Left renal cortex interstitium (tissue), 4 donors: ENCODE data around the gene NOS1AP. TPM values are rescaled to one million over a fixed set of nuclear protein-coding genes. Genes with fewer than 3 reads are reported as not detected.
"Not testable (repeated sequence)": the region's sequence is repeated elsewhere in the genome, so short reads cannot be mapped to it uniquely, and the experiment has no call there.

Experiments used
- DNase-seq, 4 donors: peaks; one replicate each; pipeline ENCODE4 v3.0.0-alpha.2; 2013; ENCODE audit warnings: low read depth in 4 of 4, low spot score in 2 of 4, missing footprints in 1 of 4
- polyA plus RNA-seq, 4 donors: library from polyadenylated mRNA; unstranded; fragments of 120-200 nt; gene quantifications; one replicate each; pipeline ENCODE4 v1.2.1, GENCODE V29; 2013; ENCODE audit not compliant: insufficient read length in 4 of 4

The NOS1AP gene
- polyA plus RNA-seq, 4 donors, result 8.1 to 12.8 (median 10.7) TPM

DNA sequence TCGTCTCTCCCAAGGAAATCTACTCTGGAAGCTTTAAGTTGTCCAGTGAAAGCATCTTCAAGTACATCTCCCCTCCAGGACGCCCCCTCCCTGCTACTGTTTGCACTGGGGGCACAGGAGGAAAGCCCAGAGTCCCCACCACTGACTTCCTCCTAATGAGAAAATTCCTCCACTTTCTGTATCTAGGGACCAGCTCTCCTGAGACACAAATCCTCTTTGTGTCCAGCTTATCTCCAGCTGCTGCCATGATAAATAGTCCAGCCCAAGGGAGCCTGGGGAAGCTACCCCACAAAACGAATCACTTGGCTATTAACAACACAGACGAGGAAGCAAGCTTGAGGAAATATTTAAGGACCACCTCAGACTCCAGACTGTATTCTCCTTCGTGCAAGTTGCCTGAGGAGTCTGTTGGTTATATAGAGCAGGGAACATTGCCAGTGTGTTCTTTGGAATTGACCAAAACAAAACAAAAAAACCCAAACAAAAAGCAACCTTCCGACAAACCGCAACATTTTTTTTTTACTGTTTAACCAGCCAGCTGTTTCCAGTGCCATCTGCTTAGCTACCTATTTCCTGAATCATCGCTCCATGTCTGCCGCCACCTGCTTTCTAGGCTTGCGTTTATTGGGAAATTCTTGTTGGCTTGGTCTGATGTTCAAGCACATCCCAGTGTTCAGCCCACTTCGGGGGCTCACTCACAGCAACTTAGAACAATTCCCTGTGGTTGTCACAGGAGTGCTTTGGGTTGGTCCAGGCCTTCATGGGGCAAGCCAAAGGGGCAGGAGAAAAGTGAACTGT lies 319.7 kb downstream of the NOS1AP start:
- DNase-seq, result no peak

DNA sequence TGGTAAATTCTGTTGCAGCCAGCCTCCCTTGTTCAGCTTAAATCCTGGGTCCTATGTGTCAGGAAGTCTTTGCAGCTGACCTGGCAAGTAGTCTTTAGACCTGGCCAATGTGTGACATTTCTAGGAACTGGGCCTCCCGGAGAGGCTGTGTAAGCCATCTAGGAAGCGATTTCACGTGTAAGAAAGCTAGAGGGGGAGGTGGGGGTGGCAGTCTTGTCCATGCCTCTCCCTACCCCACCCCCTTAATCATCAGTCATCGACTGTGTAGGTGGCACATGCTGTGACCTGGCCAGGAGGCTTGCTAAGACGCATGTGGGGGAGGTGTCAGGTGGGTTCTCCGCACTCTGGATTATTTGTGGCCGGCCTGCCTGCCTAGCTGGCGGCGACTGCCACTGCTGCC lies 320.5 kb downstream of the NOS1AP start:
- DNase-seq, result no peak

DNA sequence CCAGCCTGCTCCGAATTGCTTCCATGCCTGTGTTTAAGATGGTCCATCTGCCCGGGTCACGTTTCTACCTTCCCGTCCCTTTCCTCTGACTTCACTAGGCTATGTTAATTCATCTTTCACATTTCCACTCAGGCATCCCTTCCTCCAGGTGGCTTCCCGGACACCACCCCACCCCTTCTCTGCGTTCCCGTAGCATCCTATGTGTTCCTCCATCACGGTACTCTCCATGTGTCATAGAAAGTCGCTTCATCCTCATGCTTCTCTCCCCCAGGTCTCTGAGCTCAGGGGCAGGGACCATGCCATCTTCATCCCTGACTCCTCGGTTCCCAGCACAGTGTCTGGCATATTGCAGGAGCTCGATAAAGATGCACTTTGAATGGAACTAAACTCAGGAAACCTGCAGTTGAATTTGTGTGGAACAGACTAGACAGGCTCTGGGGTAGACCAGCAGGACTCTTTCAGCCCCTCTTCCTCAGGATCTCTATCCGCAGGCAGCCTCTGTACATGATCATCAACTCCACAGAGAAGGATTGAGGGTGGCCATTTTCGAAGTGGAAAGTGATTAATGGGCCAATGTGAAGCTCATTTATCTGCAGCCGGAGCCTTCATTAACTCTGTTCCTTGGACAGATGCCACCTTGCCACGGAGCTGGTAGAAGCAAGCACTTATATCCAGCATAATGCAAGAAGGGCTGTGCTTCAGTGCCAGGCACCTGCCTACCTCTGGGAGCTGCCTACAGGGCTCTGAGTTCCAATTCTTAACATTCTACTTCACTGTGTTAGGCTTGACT lies 321.1 kb downstream of the NOS1AP start:
- no peak for DNase-seq

DNA sequence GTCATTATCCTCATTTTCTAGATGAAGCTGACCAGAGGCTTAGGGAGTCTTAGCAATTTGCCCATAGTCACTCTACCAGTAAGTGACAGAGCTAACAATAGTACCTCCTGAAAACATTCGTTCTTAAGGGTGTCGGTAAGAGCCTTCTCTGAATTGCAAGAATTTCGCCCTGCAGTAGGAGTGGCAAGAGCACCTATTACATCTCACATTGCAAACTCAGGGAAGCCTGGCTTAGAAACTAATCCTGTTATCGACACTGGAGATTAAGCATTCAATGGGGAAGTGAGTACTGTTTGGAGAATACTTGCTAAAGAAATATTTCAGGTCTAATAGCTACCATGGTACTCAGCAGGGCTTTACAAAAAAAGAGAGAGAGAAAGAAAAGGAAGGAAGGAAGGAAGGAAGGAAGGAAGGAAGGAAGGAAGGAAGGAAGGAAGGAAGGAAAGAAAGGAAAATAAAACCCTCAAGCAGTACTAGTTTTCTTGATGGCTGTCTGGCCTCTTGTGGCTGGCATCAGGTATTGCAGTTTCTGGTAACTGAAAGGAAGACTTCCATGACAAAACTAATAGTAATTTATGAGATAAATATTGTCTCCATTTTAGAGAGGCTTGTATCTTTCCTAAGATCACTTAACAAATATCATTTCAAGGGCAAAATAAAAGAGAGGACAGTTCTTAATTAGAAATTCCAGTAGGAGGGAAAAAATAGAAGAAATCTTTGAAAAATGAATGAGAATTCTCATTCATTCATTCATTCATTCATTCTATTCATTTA lies 322.5 kb downstream of the NOS1AP start:
- DNase-seq, result no peak

DNA sequence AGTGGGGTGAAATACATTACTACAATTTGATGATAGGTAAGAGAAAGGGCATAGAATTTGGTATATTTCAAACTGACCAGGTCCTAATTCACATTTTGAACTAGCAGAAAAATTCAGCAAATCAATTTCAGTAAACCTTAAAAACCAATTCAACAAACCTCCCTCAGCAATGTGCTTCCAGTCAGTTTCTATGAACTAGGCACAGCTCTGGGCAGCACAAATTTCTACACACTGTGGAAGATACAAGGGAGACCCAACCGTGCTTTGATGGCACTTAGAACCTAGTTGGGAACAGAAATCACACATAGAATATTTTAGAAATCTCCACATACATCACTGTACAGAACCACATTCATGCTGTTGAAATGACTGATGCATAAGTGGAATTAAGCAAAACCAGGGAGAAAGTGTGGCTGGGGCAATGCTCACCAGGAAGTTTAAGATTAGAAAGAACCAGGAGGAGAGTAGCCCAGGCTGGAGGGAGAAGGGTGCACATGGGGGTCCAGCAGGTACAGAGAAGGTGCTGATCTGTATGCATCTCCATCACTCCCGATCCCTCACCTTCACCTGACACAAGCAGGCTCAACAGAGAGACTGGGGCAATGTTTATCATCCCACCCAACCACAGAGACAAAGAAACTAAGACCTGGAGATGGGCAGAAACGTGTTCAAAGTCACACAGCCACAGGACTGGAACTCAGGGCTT lies 326.9 kb downstream of the NOS1AP start:
- DNase-seq, result no peak

DNA sequence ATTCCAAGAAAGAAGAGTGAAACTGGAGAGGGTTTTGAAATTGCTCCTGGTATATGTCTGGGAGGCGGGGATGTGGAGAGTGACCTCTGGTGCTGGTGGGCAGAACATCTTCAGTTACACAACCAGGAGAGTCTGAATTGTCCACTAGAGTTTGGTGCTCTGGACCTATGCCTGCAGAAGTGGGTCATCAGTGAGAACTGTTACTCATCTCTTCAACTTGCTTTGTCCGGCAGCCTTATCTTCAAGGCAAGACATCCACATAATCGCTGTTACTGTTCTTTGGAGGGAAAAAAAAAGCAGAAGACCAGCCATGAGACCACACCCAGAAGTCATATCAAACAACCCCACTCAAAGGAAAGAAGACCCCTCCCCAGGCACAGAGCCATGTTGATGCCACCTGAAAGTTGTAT lies 327.6 kb downstream of the NOS1AP start:
- DNase-seq, result no peak

DNA sequence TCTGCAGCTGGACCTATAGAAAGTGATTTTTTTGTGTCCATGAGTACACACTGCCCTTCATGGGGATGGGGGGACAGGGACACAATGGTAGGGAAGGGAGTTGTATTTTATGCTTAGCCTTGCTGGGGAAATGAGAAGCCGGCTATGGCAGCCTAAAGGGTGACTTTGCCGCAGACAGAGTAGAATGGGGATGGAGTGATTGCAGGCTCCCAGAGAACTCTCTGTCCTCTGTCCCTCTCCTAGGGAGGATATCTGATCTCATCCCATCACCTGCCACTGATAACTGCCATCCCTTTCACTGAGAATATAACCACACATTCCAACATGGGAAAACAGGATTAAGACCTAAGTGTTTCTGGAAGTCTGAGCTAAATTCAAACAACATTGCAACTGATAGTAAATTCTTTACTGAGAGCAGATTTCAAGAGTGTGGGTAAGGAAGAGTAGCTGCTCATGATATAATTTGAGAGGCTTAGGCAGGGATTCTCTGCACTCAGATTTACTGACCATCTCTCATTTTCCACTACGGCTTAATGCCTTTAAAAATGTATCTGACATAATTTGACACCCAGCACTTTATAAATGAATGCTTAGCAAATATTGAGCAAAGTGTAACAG lies 328.6 kb downstream of the NOS1AP start:
- DNase-seq, result no peak

DNA sequence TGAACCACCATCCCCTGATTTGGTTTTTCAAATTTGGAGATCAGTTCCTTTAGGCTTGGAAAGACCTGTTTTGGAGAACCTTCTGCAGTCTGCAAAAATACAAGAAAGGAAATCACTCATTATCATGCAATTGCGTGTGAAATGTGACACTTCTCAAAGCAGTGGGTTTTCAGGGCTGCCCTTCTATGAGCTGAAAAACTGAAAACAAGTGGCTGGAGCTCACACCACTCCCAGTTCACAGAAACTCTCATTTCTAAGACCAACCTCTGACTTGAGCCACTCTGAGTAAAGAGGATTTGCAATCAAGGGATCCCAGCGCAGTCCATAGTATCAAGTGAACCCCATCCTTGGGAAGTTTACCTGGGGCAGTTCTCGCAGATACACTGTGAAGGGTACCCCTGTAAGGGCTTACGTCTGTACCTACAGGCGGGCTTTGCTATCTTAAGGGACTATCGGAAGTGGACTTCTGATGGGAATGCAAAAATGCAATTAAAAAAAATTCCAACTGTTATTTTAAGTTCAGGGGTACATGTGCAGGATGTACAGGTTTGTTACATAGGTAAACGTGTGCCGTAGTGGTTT lies 329.6 kb downstream of the NOS1AP start:
- no peak for DNase-seq

DNA sequence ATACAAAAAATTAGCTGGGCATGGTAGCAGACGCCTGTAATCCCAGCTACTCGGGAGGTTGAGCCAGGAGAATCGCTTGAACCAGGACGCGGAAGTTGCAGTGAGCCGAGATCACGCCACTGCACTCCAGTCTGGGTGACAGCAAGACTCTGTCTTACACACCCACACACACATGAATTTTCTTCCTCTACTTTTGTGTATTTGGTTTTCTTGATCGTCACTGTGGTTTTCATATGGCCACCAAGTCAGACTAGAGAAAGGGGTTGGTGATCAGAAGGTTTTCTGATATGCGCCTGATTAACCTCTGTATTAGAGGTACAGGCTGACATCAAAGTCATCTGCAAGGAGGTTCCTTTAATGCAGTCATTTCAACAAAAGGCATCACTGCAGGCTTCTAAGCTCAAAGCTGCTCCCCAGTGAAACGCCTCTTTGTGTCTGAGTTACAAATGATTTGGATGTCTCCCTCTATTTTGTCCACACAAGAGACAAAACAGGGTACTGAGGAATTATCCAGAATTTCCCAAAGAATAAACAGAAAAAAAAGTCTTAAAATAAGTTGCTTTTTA lies 331.4 kb downstream of the NOS1AP start:
- DNase-seq, result no peak

DNA sequence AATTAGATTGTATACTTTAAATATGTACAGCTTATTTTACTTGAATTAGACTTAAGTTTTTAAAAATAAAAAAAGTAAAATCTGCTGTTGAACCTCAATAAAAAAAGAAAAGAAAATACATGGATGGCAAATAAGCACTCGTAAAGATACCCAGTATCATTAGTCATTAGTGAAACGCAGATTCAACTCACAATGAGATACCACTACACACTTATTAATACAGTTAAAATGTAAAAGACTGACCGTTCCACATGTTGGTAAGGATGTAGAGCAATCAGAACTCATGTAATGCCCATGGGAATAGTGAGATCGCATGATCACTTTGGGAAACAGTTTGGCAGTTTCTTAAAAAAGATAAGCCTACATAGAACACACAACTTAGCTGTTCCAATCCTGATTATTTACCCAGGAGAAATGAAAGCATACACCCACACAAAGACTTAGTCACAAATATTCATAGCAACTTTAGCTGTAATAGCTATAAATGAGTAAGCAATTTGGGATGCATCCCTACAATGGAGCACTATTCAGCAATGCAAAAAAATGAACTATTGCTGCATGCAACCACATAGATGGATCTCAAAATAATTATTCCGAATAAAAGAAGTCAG lies 335.2 kb downstream of the NOS1AP start:
- DNase-seq, result no peak

DNA sequence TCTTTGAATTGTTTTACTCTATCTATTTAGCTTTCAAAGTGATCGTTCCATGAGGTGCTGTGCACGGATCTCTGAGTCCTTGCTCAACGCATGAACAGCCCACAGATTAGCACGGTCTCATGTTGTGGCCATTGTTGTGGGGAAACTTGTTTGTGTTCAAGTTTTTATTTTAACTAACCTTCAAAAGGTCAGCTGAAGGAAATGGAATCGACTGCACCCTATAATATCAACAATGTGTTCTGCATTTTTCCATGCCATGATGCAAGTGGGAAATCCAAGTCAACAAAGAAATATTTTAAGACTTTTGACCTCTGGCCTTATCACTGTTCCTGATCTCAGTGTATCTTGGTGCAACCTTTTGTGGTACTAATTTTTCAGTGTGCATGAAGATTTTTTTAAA lies 336.3 kb downstream of the NOS1AP start:
- no peak for DNase-seq

DNA sequence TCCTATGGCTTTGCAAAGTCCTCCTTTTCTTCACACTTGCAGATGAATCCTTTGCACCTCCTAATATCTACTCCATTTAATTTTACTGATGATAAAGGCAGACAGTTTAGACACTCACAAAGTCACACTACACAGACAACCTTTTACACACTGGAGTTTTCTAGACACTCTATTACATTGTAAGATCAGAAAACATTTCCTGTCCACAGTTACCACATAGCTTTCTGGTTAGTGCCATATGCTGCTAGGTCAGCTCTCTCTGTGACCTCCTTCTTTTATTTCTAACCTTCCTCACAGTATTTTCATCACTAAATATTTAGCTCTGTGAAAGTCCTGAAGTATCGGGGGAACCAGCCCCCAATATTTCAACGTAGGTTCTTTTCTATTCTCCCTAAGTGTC lies 337.3 kb downstream of the NOS1AP start:
- DNase-seq, result no peak

DNA sequence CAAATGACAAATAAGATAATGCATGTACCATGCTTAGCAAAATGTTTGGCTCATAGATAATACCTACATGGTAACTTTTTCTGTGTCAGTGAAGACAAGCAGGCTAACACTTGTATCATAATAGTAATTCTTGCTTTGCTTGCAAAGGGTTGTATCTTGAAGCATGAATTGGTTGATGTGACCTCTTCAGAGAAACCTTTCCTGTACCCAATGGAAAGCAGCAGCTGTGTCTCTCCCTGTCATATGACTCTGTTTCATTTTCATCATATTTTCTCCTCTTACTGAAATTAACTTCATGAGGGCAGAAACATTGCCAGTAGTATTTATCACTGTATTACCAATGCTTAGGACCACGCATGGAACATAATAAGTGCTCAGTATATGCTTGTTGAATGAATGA lies 338.0 kb downstream of the NOS1AP start:
- no peak for DNase-seq

DNA sequence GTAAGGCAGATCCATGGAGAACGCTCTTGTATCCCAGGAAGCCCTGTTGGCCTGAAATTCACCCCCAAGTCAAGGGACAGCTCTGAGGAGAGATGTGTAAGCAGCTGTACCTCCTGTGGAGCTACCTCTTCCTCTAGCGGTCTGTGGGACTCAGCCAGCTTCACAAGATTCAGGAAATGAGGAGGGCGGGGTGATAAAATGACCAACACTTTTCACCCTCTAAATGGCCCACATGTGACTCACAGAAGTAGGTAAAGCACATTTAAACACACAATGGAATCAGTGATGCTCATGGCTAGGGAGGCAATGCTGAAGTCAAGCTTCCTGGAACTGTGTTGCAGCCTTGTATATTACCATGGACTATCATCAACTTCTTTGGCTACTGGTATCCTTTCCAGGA lies 342.5 kb downstream of the NOS1AP start, which contains the start of gene SH2D1B:
Gene SH2D1B (minus strand): TSS at position 135 of the 400 bp plus-strand sequence. CDS start 120 bp downstream, at position 15.
- DNase-seq, result no peak

DNA sequence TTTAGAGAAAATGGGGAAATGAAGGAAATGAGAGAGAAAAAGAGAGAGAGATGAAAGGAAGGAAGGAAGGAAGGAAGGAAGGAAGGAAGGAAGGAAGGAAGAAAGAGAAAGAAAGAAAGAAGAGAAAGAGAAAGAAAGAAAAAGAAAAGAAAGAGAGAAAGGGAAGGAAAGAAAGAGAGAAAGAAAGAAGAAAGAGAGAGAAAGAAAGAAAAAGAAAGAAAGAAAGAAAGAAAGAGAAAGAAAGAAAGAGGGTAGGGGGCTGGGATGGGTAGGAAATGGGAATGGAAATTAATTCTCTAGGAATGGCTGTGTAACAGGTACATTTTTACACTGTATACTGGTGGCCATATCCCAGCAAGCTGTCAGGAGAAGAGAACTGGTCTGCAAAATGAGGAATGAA lies 346.7 kb downstream of the NOS1AP start:
- DNase-seq, result no peak

DNA sequence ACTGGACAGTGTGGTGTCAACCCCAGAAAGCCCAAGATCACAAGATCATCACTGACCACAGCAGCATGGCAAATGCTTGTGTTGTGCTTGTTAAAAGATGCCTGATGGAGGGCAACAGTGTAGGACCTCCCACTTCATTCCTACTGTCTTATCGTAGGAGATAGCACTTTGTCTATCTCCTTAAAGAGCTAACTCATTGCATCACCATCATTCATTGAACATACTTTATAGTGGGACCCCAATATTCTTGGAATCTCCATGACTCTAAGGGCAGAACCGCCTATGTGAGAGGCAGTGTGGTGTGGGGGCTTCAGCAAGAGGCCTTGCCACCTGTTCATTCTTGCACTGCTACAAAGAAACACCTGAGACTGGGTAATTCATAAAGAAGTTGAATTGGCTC lies 347.4 kb downstream of the NOS1AP start:
- DNase-seq, result no peak

DNA sequence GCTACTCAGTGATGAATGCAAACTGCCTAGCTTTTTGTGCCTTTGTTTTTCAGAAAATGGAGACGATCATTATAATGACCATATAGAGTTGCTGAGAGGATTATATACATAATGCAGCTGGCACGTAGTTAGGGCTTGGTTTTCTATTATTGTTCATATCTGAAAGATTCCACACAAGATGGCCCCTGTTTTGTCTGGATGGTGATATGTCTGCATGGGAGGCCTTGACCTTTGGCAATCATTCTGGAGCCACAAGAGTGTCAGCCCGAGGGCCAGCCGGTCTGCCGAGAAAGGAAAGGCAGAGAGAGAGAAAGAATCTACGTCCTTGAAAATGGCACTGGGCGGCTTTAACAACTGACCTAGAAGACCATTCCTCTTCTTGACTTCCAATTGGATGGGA lies 348.2 kb downstream of the NOS1AP start:
- no peak for DNase-seq

DNA sequence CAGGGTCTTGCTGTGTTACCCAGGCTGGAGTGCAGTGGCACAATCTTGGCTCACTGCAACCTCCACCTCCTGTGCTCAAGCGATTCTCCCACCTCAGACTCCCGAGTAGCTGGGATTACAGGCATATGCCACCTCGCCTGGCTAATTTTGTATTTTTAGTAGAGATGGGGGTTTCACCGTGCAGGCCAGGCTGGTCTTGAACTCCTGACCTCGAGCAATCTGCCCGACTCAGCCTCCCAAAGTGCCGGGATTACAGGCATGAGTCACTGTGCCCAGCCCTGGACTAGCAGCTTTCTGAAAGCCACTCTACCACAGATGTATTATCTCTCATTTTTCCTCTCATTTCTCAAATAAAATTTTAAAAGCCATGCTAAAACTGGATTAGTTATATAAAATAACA lies 349.1 kb downstream of the NOS1AP start:
- DNase-seq, result not testable (repeated sequence)

DNA sequence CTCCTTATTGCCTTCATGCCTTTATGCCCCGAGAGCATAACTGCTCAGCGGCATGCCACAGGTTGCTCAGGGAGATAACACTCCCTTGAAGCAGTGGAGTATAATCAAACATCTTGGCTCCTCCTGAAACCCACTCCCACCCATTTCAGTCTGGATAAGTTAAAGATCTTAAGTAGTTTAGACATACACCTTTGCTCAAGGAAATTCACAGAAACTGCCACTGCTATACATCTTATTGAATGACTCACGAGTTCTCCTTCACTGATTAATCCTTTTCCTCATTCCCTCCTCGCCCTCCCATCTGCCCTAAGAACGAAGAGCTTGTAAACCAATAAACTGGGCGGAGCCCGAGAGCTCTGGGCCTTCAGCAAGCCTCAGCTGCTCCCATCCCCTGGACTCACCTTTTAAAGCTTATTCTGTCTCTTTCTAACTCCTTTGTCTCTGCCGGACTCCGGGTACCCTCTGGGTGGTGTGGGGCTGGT lies 350.0 kb downstream of the NOS1AP start:
- not testable (repeated sequence) for DNase-seq
